ENCODE data around the gene KCND2.

KCND2 gene

GRCh38 chr7:120407010-120407409 is 134.0 kb downstream of the KCND2 start:
- DNase-seq (ENCODE audit: insufficient read length, low spot score) (no peak), FAIRE-seq (peak; percentile 23)
- no peak for TF ChIP-seq POLR2A (IDR thresholded peaks at IDR 0.05; ENCODE audit: low read depth, low read length)

- no peak for DNase-seq (ENCODE audit: insufficient read length, low spot score)
- no peak for FAIRE-seq
- TF ChIP-seq POLR2A (IDR thresholded peaks at IDR 0.05; ENCODE audit: low read depth, low read length): no peak
Measured at GRCh38 chr7:120412139-120413050, 139.4 kb downstream of the KCND2 start.

GRCh38 chr7:120413164-120413563 is 140.2 kb downstream of the KCND2 start:
- DNase-seq (ENCODE audit: insufficient read length, low spot score) (no peak), FAIRE-seq (no peak)
- TF ChIP-seq POLR2A (IDR thresholded peaks at IDR 0.05; ENCODE audit: low read depth, low read length): no peak

- no peak for TF ChIP-seq POLR2A (IDR thresholded peaks at IDR 0.05; ENCODE audit: low read depth, low read length)
- FAIRE-seq (no peak), DNase-seq (ENCODE audit: insufficient read length, low spot score) (no peak)
Measured at GRCh38 chr7:120417244-120417979, 144.4 kb downstream of the KCND2 start.

- DNase-seq (ENCODE audit: insufficient read length, low spot score) (no peak), FAIRE-seq (no peak)
- TF ChIP-seq POLR2A (IDR thresholded peaks at IDR 0.05; ENCODE audit: low read depth, low read length): no peak
Measured at GRCh38 chr7:120421151-120421651, 148.2 kb downstream of the KCND2 start.

- no peak for FAIRE-seq
- no peak for DNase-seq (ENCODE audit: insufficient read length, low spot score)
- no peak for TF ChIP-seq POLR2A (IDR thresholded peaks at IDR 0.05; ENCODE audit: low read depth, low read length)
Measured at GRCh38 chr7:120431016-120431415, 158.0 kb downstream of the KCND2 start.

- no peak for FAIRE-seq
- no peak for DNase-seq (ENCODE audit: insufficient read length, low spot score)
- no peak for TF ChIP-seq POLR2A (IDR thresholded peaks at IDR 0.05; ENCODE audit: low read depth, low read length)
Measured at GRCh38 chr7:120436487-120437060, 163.6 kb downstream of the KCND2 start.

- TF ChIP-seq POLR2A (IDR thresholded peaks at IDR 0.05; ENCODE audit: low read depth, low read length): no peak
- DNase-seq (ENCODE audit: insufficient read length, low spot score): no peak
Measured at GRCh38 chr7:120441850-120442249, 168.9 kb downstream of the KCND2 start.

GRCh38 chr7:120442838-120443237 is 169.9 kb downstream of the KCND2 start:
- no peak for DNase-seq (ENCODE audit: insufficient read length, low spot score)
- no peak for FAIRE-seq
- TF ChIP-seq POLR2A (IDR thresholded peaks at IDR 0.05; ENCODE audit: low read depth, low read length): no peak

More at GRCh38 chr7:120441850-120442249, 168.9 kb downstream of the KCND2 start:
- FAIRE-seq: no peak

GRCh38 chr7:120444650-120445049 is 171.7 kb downstream of the KCND2 start:
- no peak for TF ChIP-seq POLR2A (IDR thresholded peaks at IDR 0.05; ENCODE audit: low read depth, low read length)
- FAIRE-seq (no peak), DNase-seq (ENCODE audit: insufficient read length, low spot score) (no peak)

GRCh38 chr7:120445276-120445675 is 172.3 kb downstream of the KCND2 start:
- no peak for FAIRE-seq
- no peak for DNase-seq (ENCODE audit: insufficient read length, low spot score)
- TF ChIP-seq POLR2A (IDR thresholded peaks at IDR 0.05; ENCODE audit: low read depth, low read length): no peak

GRCh38 chr7:120452665-120453064 is 179.7 kb downstream of the KCND2 start:
- FAIRE-seq (no peak), DNase-seq (ENCODE audit: insufficient read length, low spot score) (no peak)
- TF ChIP-seq POLR2A (IDR thresholded peaks at IDR 0.05; ENCODE audit: low read depth, low read length): no peak

- no peak for FAIRE-seq
- DNase-seq (ENCODE audit: insufficient read length, low spot score): no peak
- no peak for TF ChIP-seq POLR2A (IDR thresholded peaks at IDR 0.05; ENCODE audit: low read depth, low read length)
Measured at GRCh38 chr7:120456699-120457098, 183.7 kb downstream of the KCND2 start.

- FAIRE-seq (no peak), DNase-seq (ENCODE audit: insufficient read length, low spot score) (no peak)
- no peak for TF ChIP-seq POLR2A (IDR thresholded peaks at IDR 0.05; ENCODE audit: low read depth, low read length)
Measured at GRCh38 chr7:120460949-120461348, 188.0 kb downstream of the KCND2 start.

Measured in H54 (cell line).